AG09309 (cell line): ENCODE results near the gene HOXA11.

ENCODE experiments used
- DNase-seq: peaks from one replicate; pipeline ENCODE4 v3.0.0-alpha.2; 2010; ENCODE audit warnings: low read depth
- H3K4me3 ChIP-seq: 2 replicates; pipeline ENCODE4 v1.5.1; 2011; ENCODE audit warnings: mild to moderate bottlenecking, low read depth, low read length, moderate library complexity; ENCODE audit not compliant: control insufficient read depth
- TF ChIP-seq, protein P1 (sequence below): IDR thresholded peaks from 2 replicates; pipeline ENCODE4 v1.5.1; 2011; ENCODE audit warnings: mild to moderate bottlenecking, low read depth, low read length, inconsistent platforms; ENCODE audit not compliant: insufficient read depth, control insufficient read depth; ENCODE audit errors: missing control alignments

The HOXA11 gene

DNA sequence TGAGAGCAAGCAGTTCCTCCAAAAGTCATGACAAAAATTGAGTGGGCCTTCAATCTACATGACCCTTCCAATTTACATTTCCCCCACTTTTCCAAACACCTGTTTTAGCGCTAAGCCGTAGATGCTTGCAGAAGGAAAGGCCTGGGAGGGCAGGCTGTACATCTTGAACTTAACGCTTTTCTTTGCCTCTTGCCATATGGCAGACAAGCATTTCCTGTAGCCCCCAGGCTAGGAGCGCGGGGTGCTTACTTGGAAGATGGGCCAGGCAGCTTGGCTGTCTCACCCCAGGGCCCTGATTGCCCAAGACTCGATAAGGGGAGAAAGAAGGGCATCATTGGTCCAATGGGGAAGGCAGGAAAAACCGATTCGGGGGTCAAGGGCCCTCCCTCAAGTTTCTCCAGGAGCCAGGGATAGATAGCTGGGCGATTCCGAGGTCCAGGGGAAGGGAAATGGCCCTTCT, 12.7 kb downstream of the HOXA11 start:
- TF ChIP-seq, protein P1, sequence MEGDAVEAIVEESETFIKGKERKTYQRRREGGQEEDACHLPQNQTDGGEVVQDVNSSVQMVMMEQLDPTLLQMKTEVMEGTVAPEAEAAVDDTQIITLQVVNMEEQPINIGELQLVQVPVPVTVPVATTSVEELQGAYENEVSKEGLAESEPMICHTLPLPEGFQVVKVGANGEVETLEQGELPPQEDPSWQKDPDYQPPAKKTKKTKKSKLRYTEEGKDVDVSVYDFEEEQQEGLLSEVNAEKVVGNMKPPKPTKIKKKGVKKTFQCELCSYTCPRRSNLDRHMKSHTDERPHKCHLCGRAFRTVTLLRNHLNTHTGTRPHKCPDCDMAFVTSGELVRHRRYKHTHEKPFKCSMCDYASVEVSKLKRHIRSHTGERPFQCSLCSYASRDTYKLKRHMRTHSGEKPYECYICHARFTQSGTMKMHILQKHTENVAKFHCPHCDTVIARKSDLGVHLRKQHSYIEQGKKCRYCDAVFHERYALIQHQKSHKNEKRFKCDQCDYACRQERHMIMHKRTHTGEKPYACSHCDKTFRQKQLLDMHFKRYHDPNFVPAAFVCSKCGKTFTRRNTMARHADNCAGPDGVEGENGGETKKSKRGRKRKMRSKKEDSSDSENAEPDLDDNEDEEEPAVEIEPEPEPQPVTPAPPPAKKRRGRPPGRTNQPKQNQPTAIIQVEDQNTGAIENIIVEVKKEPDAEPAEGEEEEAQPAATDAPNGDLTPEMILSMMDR = no peak
- DNase-seq = no peak
- peak overlapping the region; percentile 87 for H3K4me3 ChIP-seq

DNA sequence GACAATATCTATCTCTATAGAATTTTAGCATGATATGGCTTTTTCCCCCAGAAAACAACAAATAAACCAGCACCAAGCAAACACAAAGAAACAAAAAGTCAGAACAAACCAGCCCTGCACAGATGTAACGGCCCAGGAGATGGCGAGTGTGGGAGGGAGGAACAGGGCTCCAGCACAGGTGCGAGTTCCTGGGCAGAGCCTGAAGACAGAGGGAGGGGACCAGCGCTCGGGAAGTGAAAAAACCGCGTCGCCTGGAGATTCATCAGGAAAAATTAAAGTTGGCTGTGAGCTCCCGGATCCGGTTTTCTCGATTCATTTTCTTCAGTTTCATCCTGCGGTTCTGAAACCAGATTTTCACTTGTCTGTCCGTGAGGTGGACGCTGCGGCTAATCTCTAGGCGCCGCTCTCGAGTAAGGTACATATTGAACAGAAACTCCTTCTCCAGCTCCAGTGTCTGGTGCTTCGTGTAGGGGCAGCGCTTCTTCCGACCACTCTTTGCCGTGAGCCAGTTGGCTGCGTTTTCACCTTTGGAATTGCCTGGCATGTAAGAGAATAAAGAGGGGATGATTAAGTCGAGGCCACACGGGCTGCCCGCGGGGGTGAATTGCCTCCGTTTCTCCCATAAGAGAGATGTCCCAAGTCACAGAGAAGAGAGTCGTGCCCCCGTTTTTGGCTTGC, 13.3 kb downstream of the HOXA11 start:
- DNase-seq = no peak

DNA sequence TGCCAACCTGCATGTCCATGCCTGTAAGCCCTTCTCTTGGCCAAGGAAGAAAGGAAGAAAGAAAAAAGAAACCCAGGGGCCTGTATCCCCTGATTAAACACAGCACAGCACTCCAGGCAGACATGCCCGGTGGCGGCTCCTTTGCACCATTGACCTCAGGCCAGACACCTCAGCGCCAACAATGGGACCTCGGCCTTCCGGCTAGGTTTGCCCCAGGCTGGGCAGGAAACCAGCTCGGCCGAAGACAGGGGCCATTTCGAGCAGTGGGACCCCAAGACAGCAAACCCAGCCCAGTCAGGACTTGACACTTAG, 13.8 kb downstream of the HOXA11 start:
- peak overlapping the region; percentile 87 for H3K4me3 ChIP-seq
- no peak for DNase-seq
- TF ChIP-seq, protein P1 = no peak

More for the DNA sequence above, 13.3 kb downstream of the HOXA11 start:
- TF ChIP-seq, protein P1 = no peak
- peak overlapping the region; percentile 87 for H3K4me3 ChIP-seq

DNA sequence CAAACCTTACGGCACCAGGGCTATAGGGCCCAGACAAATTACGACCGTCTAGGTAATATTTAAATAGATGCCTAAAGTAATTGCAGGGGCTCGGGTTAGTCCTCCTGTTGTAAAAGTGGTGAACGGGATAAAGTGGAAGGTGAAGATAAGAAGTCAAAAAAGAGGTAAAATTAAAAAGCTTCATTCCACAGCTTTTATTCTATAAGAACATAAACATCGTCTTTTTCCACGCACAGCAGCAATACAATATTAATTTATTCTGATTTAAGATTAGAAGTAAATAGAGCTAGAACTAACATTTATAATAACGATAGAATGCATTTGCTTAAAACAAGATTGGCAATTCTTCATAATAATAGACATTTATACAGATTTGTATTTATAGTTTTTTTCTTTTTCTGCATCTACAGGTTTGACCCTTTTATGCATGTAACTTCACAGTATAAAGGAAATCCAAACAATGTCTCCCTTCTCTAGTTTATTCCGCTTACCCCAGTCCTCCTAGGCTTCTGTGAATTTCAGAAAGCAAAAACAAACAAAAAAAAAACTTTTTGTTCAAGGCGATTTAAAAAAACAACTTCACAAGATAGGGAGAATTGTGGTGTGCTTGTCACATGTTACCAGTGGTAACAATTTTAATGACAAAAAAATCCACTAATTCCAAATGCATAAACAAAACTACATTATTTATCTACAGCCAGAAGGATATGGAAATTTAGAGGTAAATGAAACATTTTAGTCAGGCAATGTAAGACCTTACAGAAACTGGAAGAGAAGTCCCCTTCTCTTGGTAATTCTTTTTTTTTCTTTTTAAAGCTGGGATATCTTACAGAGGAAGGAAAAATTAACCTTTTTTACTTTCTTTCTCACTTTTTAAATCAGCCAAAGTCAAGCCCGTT, 14.4 kb downstream of the HOXA11 start:
- DNase-seq = no peak
- TF ChIP-seq, protein P1 = no peak
- H3K4me3 ChIP-seq = peak overlapping the region; percentile 87

DNA sequence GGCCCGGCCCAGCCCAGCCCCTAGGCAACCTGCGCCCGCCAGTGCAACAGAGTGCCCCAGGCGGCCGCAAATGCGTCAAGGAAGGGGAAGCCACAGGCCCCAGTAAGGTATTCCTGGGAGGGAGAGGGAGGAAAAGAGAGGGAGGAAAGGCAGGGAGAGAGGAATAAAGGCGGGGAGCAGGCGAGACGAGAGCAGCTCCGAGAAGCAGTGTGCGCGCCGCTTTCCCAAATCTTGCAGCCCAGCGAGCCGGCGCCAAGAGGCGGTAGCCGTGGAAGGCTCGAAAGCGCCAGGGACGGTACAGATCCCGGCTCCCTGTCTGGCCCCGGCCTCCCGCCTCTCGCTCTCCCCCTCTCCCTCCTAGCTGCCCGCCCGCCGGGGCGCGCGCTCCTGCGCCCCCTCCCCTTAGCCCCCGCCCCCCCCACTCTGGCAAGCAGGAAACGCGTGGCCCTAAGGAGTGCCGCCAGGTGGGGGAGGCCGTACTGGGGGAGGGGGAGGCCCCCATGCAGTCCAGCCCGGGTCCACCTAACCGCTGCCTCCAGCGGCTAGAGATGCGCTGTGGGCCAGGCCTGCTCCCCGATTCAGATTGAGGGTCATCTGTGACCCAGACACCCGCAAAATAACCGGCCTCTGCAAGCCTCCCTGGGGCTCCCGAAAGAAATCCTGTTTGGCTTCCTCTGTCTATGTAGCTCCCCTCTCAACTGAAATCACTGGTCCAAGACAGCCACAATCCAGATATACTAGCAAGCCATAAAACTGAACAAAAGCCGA, 15.2 kb downstream of the HOXA11 start:
- peak overlapping the region; percentile 87 for H3K4me3 ChIP-seq
- no peak for DNase-seq
- TF ChIP-seq, protein P1 = no peak

DNA sequence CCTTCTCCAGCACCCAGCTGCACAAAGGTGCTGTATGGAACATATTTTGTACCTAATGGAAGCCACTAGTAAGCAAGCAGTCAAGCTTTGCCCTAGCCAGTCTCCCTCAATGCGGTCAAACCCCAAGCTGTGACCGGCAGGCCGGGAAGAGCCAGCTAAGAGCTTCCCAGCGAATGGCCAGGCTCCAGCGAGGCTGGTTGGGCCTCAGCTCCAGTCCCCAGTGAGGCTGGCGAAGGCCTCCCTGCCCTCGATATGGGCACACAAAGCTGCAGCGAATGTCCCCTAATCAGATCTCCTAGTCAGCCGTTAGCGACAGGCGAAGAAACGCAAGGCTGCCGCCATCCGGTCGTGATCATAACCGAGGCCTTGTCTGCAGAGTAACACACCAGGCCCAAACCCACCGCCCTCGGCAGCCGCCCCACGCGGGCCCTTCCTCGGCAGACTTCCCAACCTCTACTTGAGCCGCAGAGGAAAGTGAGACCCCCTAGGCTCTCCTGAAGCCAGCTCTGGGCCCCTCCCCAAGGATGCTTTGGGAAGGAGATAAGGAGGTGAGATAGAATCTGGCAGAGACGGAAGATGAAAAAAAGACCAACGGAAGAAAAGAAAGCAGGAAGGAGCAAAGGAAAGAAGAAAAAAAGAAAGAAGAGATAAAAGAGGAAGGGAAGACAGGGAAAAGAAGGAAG, 16.6 kb downstream of the HOXA11 start:
- TF ChIP-seq, protein P1 = peak; percentile 6
- DNase-seq = no peak
- peak overlapping the region; percentile 87 for H3K4me3 ChIP-seq
